DOHH2 (cell line): ENCODE measurements around the gene TBC1D2.

Experiments used
- H3F3A ChIP-seq: fragments of 200-600 bp; sonication (generic), shearing (Covaris generic); 2 replicates; pipeline ENCODE4 v1.6.0; 2016; ENCODE audit warnings: antibody characterized with exemption, mild to moderate bottlenecking; ENCODE audit not compliant: control insufficient read depth, insufficient read depth
- H3K27ac ChIP-seq: fragments of 200-600 bp; sonication (generic); 2 replicates; pipeline ENCODE4 v1.5.1; 2014; ENCODE audit warnings: low read depth, mild to moderate bottlenecking, low read length, moderate library complexity
- H3K27me3 ChIP-seq: fragments of 200-600 bp; sonication (generic); 2 replicates; pipeline ENCODE4 v1.6.1; 2014; ENCODE audit warnings: mild to moderate bottlenecking, low read length, mixed read lengths; ENCODE audit not compliant: control insufficient read depth
- H3K36me3 ChIP-seq: fragments of 200-600 bp; sonication (generic); 2 replicates; pipeline ENCODE4 v1.6.1; 2014; ENCODE audit warnings: mild to moderate bottlenecking, low read length, moderate library complexity, mixed read lengths; ENCODE audit not compliant: control insufficient read depth
- H3K4me1 ChIP-seq: fragments of 200-600 bp; sonication (generic); 2 replicates; pipeline ENCODE4 v1.6.1; 2014; ENCODE audit warnings: mild to moderate bottlenecking, low read length, mixed read lengths; ENCODE audit not compliant: control insufficient read depth
- H3K4me2 ChIP-seq: fragments of 200-600 bp; sonication (generic); 2 replicates; pipeline ENCODE4 v1.6.0; 2014; ENCODE audit warnings: mild to moderate bottlenecking, low read length, moderate library complexity
- H3K4me3 ChIP-seq: fragments of 200-600 bp; sonication (generic); 2 replicates; pipeline ENCODE4 v1.5.1; 2014; ENCODE audit warnings: mild to moderate bottlenecking, low read length, mixed read lengths
- H3K79me2 ChIP-seq: fragments of 200-600 bp; sonication (generic); 2 replicates; pipeline ENCODE4 v1.6.1; 2014; ENCODE audit warnings: mild to moderate bottlenecking, low read length, mixed read lengths; ENCODE audit not compliant: control insufficient read depth
- H3K9me2 ChIP-seq: fragments of 200-600 bp; sonication (generic); replicated peaks from 2 replicates; pipeline ENCODE4 v1.6.1; 2014; ENCODE audit warnings: mild to moderate bottlenecking, low read length, mixed read lengths; ENCODE audit not compliant: control insufficient read depth
- H3K9me3 ChIP-seq: fragments of 200-600 bp; sonication (generic); 2 replicates; pipeline ENCODE4 v1.6.1; 2014; ENCODE audit warnings: antibody characterized with exemption, low read length, mixed read lengths; ENCODE audit not compliant: control insufficient read depth, insufficient read depth
- H4K20me1 ChIP-seq: fragments of 200-600 bp; sonication (generic); 2 replicates; pipeline ENCODE4 v1.6.0; 2014; ENCODE audit warnings: low read depth, mild to moderate bottlenecking, antibody characterized with exemption, low read length, moderate library complexity; ENCODE audit not compliant: control insufficient read depth, insufficient read depth
- EZH2phosphoT487 ChIP-seq: fragments of 200-600 bp; sonication (generic); IDR thresholded peaks from 2 replicates; pipeline ENCODE4 v1.6.1; 2017; ENCODE audit warnings: borderline replicate concordance, mild to moderate bottlenecking, antibody characterized with exemption, low read length, moderate library complexity, mixed read lengths
- TF ChIP-seq, protein P1 (sequence below): fragments of 200-600 bp; sonication (generic); IDR thresholded peaks from one replicate; pipeline ENCODE4 v1.5.1; 2014; ENCODE audit warnings: antibody characterized with exemption, mild to moderate bottlenecking, low read depth, low read length; ENCODE audit not compliant: poor library complexity, severe bottlenecking

Gene TBC1D2

GRCh38 chr9:98180996-98181395, 74.5 kb downstream of the TBC1D2 start:
- no peaks in the 10 kb centered on the region for H3K79me2 ChIP-seq

DNA sequence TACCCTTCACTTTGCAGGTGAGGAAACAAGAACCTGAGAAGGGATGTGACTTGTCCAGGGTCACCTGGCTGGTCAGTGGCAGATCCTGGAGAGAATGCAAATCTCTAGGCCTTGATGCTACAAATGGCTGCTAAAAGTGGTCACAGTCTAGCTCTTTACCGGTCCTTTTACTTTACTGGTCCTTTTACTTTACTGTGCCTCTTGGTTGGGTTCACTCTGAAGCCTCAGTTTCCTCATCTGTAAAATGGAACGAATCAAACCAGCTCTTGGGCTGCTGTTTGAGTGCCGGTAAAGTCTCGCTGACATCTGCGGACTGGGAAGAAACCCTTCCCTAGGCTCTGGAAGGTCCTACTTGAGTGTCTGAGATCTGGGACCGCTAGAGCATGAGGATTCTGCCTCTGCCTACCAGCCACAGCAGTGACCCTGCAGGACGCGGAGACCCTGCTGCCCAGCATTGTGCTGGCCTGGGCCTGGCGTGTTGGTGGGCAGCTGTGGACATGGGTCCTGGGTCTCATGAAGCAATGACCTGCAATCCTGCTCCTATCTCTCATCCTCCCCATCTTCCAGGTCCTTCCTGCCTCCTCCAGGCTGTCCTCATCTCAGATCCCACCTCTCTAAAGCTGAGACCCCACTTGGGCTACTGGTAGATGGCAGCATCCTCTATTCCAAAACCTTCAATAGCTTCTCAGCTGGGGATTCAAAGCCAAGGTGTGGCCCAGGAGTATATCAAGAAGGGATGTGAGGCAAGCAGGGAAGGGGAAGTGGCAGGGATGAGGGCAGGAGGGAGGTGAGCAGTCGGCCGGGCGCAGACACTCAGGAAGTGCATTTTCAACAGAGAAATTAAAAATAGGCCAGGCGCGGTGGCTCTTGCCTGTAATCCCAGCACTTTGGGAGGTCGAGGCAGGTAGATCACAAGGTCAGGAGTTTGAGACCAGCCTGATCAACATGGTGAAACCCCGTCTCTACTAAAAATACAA, 76.3 kb downstream of the TBC1D2 start:
- no peaks in the 10 kb centered on the region for H3K27me3 ChIP-seq
- H3K4me2 ChIP-seq = no peak overlapping the region
- no peaks in the 10 kb centered on the region for H3K9me2 ChIP-seq

More at GRCh38 chr9:98180996-98181395, 74.5 kb downstream of the TBC1D2 start:
- Histone ChIP-seq H3K9me3 (no peaks in the 10 kb centered on the region), H3K4me2 (no peak overlapping the region), H4K20me1 (no peaks in the 10 kb centered on the region), H3K9me2 (no peaks in the 10 kb centered on the region), H3K27ac (no peak overlapping the region), H3K27me3 (no peaks in the 10 kb centered on the region), H3K4me3 (no peak overlapping the region), H3F3A (no peaks in the 10 kb centered on the region), H3K4me1 (no peaks in the 10 kb centered on the region), H3K36me3 (no peaks in the 10 kb centered on the region)
- TF ChIP-seq EZH2phosphoT487 = no peak
- TF ChIP-seq, protein P1, sequence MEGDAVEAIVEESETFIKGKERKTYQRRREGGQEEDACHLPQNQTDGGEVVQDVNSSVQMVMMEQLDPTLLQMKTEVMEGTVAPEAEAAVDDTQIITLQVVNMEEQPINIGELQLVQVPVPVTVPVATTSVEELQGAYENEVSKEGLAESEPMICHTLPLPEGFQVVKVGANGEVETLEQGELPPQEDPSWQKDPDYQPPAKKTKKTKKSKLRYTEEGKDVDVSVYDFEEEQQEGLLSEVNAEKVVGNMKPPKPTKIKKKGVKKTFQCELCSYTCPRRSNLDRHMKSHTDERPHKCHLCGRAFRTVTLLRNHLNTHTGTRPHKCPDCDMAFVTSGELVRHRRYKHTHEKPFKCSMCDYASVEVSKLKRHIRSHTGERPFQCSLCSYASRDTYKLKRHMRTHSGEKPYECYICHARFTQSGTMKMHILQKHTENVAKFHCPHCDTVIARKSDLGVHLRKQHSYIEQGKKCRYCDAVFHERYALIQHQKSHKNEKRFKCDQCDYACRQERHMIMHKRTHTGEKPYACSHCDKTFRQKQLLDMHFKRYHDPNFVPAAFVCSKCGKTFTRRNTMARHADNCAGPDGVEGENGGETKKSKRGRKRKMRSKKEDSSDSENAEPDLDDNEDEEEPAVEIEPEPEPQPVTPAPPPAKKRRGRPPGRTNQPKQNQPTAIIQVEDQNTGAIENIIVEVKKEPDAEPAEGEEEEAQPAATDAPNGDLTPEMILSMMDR = no peak

DNA sequence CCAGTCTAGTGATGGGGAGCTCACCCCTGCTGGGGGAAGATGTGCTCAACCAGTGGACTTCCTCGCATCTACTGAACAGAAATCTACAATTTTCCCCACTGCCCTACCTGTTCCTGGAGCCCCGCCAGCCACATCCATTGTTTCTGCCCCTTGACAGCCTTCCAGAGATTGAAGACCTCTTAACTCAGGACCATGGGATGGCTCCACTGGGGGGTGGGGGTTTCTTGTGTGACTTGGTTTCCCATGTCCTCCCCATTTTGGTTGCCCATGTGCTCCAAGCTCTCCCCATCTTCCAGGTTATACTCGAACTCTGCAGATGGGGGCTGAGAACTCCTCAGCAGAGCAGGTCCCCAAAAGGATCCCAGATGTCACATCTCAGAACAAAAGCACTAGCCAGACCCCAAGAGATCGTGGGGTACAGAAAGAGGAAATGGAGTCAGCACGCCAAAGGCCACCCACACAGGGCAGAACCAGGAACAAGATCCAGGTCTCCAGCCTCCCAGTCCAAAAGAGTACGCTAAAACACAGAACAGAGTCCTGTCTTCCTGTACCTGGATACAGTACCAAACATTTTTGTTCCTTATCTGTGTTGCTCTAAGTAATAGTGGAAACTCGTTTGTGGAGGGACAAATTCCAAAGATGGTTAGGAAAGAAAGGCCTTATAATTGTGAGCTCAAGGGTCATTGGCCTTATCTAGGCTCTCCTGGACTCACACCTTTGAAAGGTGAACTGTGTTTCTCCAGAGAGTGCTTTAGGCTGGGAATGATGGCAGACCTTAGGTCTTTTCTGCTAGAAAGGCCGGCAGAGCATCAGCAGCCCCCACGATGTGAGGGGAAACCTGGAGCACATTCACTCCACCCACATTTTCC, 78.8 kb downstream of the TBC1D2 start:
- no peaks in the 10 kb centered on the region for H3K79me2 ChIP-seq
- no peaks in the 10 kb centered on the region for H4K20me1 ChIP-seq
- no peaks in the 10 kb centered on the region for H3K9me3 ChIP-seq
- no peaks in the 10 kb centered on the region for H3K36me3 ChIP-seq
- no peak overlapping the region for H3K4me2 ChIP-seq
- no peaks in the 10 kb centered on the region for H3K4me1 ChIP-seq
- no peaks in the 10 kb centered on the region for H3F3A ChIP-seq
- H3K4me3 ChIP-seq = no peak overlapping the region
- no peak overlapping the region for H3K27ac ChIP-seq
- no peaks in the 10 kb centered on the region for H3K27me3 ChIP-seq
- H3K9me2 ChIP-seq = no peaks in the 10 kb centered on the region
- no peak for TF ChIP-seq EZH2phosphoT487
- TF ChIP-seq, protein P1 = no peak

More for the DNA sequence above, 76.3 kb downstream of the TBC1D2 start:
- no peaks in the 10 kb centered on the region for H4K20me1 ChIP-seq
- H3K27ac ChIP-seq = no peak overlapping the region
- TF ChIP-seq, protein P1 = no peak
- TF ChIP-seq EZH2phosphoT487 = no peak
- H3K36me3 ChIP-seq = no peaks in the 10 kb centered on the region
- H3K4me3 ChIP-seq = no peak overlapping the region
- no peaks in the 10 kb centered on the region for H3K4me1 ChIP-seq
- no peaks in the 10 kb centered on the region for H3K9me3 ChIP-seq
- H3K79me2 ChIP-seq = no peaks in the 10 kb centered on the region
- H3F3A ChIP-seq = no peaks in the 10 kb centered on the region
